IMR-90 (cell line): ENCODE results near the gene PCBP3. TPM values are rescaled to one million over a fixed set of nuclear protein-coding genes. Genes with fewer than 3 reads are reported as not detected.

ENCODE experiments used
- ATAC-seq: fragments of 200-7000 bp; cut with Tn5 transposase; 2 replicates; pipeline ENCODE4 v1.9.1; 2020; ENCODE audit warnings: low read depth, mild to moderate bottlenecking, moderate library complexity
- BruUV-seq: library from RNA; stranded (reverse); fragments of 400-500 nt; replicated peaks from 2 replicates; lab custom pipeline; 2021; lab: Mats Ljungman, UMichigan
- CTCF ChIA-PET: fragments of 300-600 bp; formaldehyde crosslinking; extraction: SDS; loops from one replicate; lab custom pipeline; 2021; ENCODE audit warnings: antibody characterized with exemption; lab: Yijun Ruan, JAX
- POLR2A ChIA-PET: fragments of 300-600 bp; sonication (Branson Sonifier 250); formaldehyde crosslinking; loops from one replicate; lab custom pipeline; 2022; ENCODE audit warnings: antibody characterized with exemption; ENCODE audit not compliant: unreplicated experiment; lab: Charles Lee
- DNase-seq: peaks from one replicate; pipeline ENCODE4 v3.0.0; 2013
- H2AFZ ChIP-seq: replicated peaks from 2 replicates; pipeline ENCODE3; 2013; ENCODE audit warnings: low read length, mild to moderate bottlenecking; ENCODE audit not compliant: poor library complexity
- H2AK5ac ChIP-seq: 2 replicates; pipeline ENCODE4 v1.6.1; 2013; ENCODE audit warnings: low read depth, low read length, inconsistent platforms
- H2AK9ac ChIP-seq: replicated peaks from 2 replicates; pipeline ENCODE3; 2013; ENCODE audit warnings: mild to moderate bottlenecking, low read depth, low read length, moderate library complexity; ENCODE audit not compliant: poor library complexity
- H2BK120ac ChIP-seq: 2 replicates; pipeline ENCODE4 v1.6.1; 2013; ENCODE audit warnings: low read depth, low read length, inconsistent platforms
- H2BK15ac ChIP-seq: 3 replicates; pipeline ENCODE4 v1.6.1; 2013; ENCODE audit warnings: low read depth, low read length, inconsistent platforms
- H2BK20ac ChIP-seq: 2 replicates; pipeline ENCODE4 v1.6.1; 2013; ENCODE audit warnings: low read depth, mild to moderate bottlenecking, inconsistent platforms, low read length, moderate library complexity
- H2BK5ac ChIP-seq: 2 replicates; pipeline ENCODE4 v1.6.1; 2013; ENCODE audit warnings: mild to moderate bottlenecking, low read depth, low read length, inconsistent platforms; ENCODE audit not compliant: poor library complexity, severe bottlenecking
- H3K14ac ChIP-seq: replicated peaks from 2 replicates; pipeline ENCODE4 v1.6.1; 2013; ENCODE audit warnings: low read depth, low read length, inconsistent platforms
- H3K18ac ChIP-seq: 2 replicates; pipeline ENCODE4 v1.6.1; 2013; ENCODE audit warnings: low read depth, low read length, control low read depth
- H3K23ac ChIP-seq: 2 replicates; pipeline ENCODE4 v1.6.1; 2013; ENCODE audit warnings: low read depth, low read length, inconsistent platforms
- H3K27ac ChIP-seq: 2 replicates; pipeline ENCODE4 v1.5.1; 2013; ENCODE audit warnings: mild to moderate bottlenecking, control low read depth, low read length; ENCODE audit not compliant: insufficient read depth
- H3K27me3 ChIP-seq: 2 replicates; pipeline ENCODE4 v1.6.1; 2013; ENCODE audit warnings: low read length; ENCODE audit not compliant: control insufficient read depth, insufficient read depth
- H3K36me3 ChIP-seq: 2 replicates; pipeline ENCODE4 v1.6.1; 2013; ENCODE audit warnings: low read length, mixed read lengths; ENCODE audit not compliant: control insufficient read depth, insufficient read depth
- H3K4ac ChIP-seq: 2 replicates; pipeline ENCODE4 v1.6.1; 2013; ENCODE audit warnings: low read depth, low read length, inconsistent platforms
- H3K4me1 ChIP-seq: 2 replicates; pipeline ENCODE4 v1.6.1; 2013; ENCODE audit warnings: low read length, mixed read lengths; ENCODE audit not compliant: control insufficient read depth, insufficient read depth
- H3K4me2 ChIP-seq: 2 replicates; pipeline ENCODE4 v1.6.1; 2013; ENCODE audit warnings: low read depth, mild to moderate bottlenecking, control low read depth, low read length, moderate library complexity
- H3K4me3 ChIP-seq: 2 replicates; pipeline ENCODE4 v1.5.1; 2013; ENCODE audit warnings: low read depth, mild to moderate bottlenecking, control low read depth, low read length, moderate library complexity; ENCODE audit not compliant: insufficient read depth
- H3K56ac ChIP-seq: 2 replicates; pipeline ENCODE4 v1.6.1; 2013; ENCODE audit warnings: low read length, inconsistent platforms; ENCODE audit not compliant: insufficient read depth; ENCODE audit errors: extremely low read depth
- H3K79me1 ChIP-seq, 2 experiments: 2 replicates each; pipeline ENCODE4 v1.6.1; 2013; ENCODE audit warnings: low read length in 2 of 2, inconsistent platforms in 1 of 2, low read depth in 1 of 2
- H3K9ac ChIP-seq: 2 replicates; pipeline ENCODE4 v1.6.1; 2013; ENCODE audit warnings: low read depth, low read length, control low read depth
- H3K9me1 ChIP-seq: 2 replicates; pipeline ENCODE4 v1.6.1; 2013; ENCODE audit warnings: low read length, inconsistent platforms; ENCODE audit not compliant: insufficient read depth
- H3K9me3 ChIP-seq: 2 replicates; pipeline ENCODE4 v1.6.1; 2013; ENCODE audit warnings: low read length; ENCODE audit not compliant: control insufficient read depth, insufficient read depth
- H4K20me1 ChIP-seq: 2 replicates; pipeline ENCODE4 v1.6.1; 2013; ENCODE audit warnings: low read length, inconsistent platforms; ENCODE audit not compliant: insufficient read depth
- H4K5ac ChIP-seq: 2 replicates; pipeline ENCODE4 v1.6.1; 2013; ENCODE audit warnings: mild to moderate bottlenecking, low read depth, low read length, control low read depth
- H4K8ac ChIP-seq, 2 experiments: 2 replicates each; pipeline ENCODE4 v1.6.1; 2013; ENCODE audit warnings: low read depth in 2 of 2, low read length in 2 of 2, control low read depth in 1 of 2, inconsistent platforms in 1 of 2
- H4K91ac ChIP-seq: 2 replicates; pipeline ENCODE4 v1.6.1; 2013; ENCODE audit warnings: low read depth, low read length, inconsistent platforms; ENCODE audit not compliant: insufficient read depth
- BHLHE40 ChIP-seq: fragments of 150-350 bp; IDR thresholded peaks from 2 replicates; pipeline ENCODE4 v1.6.1; 2016; ENCODE audit warnings: mild to moderate bottlenecking, low read depth, low read length
- CEBPB ChIP-seq: IDR thresholded peaks from 2 replicates; pipeline ENCODE4 v1.6.1; 2012; ENCODE audit warnings: low read depth, low read length, improper control_type of control experiment
- CHD1 ChIP-seq: IDR thresholded peaks from 2 replicates; pipeline ENCODE4 v1.6.1; 2012; ENCODE audit warnings: low read depth, low read length, improper control_type of control experiment
- CTCF ChIP-seq: conservative IDR thresholded peaks from 2 replicates; pipeline ENCODE4 v1.5.1; 2012; ENCODE audit warnings: mild to moderate bottlenecking, low read depth, low read length, improper control_type of control experiment
- ELK1 ChIP-seq: fragments of 150-350 bp; IDR thresholded peaks from 2 replicates; pipeline ENCODE4 v1.6.1; 2016; ENCODE audit warnings: low read depth, mild to moderate bottlenecking, low read length, moderate library complexity, borderline replicate concordance
- FOS ChIP-seq: fragments of 150-350 bp; IDR thresholded peaks from 2 replicates; pipeline ENCODE4 v1.6.1; 2016; ENCODE audit warnings: low read depth, low read length
- MAFK ChIP-seq: IDR thresholded peaks from 2 replicates; pipeline ENCODE4 v1.6.1; 2012; ENCODE audit warnings: low read depth, low read length, improper control_type of control experiment
- MAZ ChIP-seq: IDR thresholded peaks from 2 replicates; pipeline ENCODE4 v1.6.1; 2012; ENCODE audit warnings: low read depth, mild to moderate bottlenecking, low read length, improper control_type of control experiment, moderate library complexity, borderline replicate concordance
- MXI1 ChIP-seq: IDR thresholded peaks from 2 replicates; pipeline ENCODE4 v1.6.1; 2012; ENCODE audit warnings: low read depth, mild to moderate bottlenecking, low read length, moderate library complexity, borderline replicate concordance
- NFE2L2 ChIP-seq: fragments of 150-350 bp; IDR thresholded peaks from 2 replicates; pipeline ENCODE4 v1.6.1; 2016; ENCODE audit warnings: low read depth, mild to moderate bottlenecking, low read length
- POLR2A ChIP-seq: IDR thresholded peaks from 2 replicates; pipeline ENCODE4 v1.6.1; 2012; ENCODE audit warnings: mild to moderate bottlenecking, low read depth, low read length
- RAD21 ChIP-seq: IDR thresholded peaks from 2 replicates; pipeline ENCODE4 v1.6.1; 2012; ENCODE audit warnings: low read length, improper control_type of control experiment
- RFX5 ChIP-seq: IDR thresholded peaks from 2 replicates; pipeline ENCODE4 v1.8.0; 2012; ENCODE audit warnings: low read depth, mild to moderate bottlenecking, low read length, moderate library complexity
- SMC3 ChIP-seq: fragments of 150-350 bp; IDR thresholded peaks from 2 replicates; pipeline ENCODE4 v1.6.1; 2016; ENCODE audit warnings: low read depth, mild to moderate bottlenecking, antibody characterized with exemption, low read length, moderate library complexity
- USF2 ChIP-seq: fragments of 150-350 bp; IDR thresholded peaks from 2 replicates; pipeline ENCODE4 v1.6.1; 2017; ENCODE audit warnings: mild to moderate bottlenecking, antibody characterized with exemption, low read length, low read depth
- WGBS, 2 experiments: methylation state at CpG; one replicate each; pipeline versions ENCODE4 v1.1.5 to v1.1.7; 2013; ENCODE audit warnings: missing lambda C conversion rate in 2 of 2; ENCODE audit not compliant: insufficient read length in 1 of 2; ENCODE audit errors: extremely low coverage in 2 of 2; 5-methylcytosine and 5-hydroxymethylcytosine counted together
- dilution Hi-C: fragments of 300-500 bp; cut with HindIII; formaldehyde crosslinking; loops from one replicate; pipeline ENCODE4 v1.14.3; 2018; ENCODE audit warnings: low sequenced_read_pairs; ENCODE audit not compliant: unreplicated experiment
- in situ Hi-C: fragments of 300-500 bp; cut with MboI; formaldehyde crosslinking; loops from 3 replicates; pipeline ENCODE4 v1.14.3; 2019; ENCODE audit warnings: low sequenced_read_pairs, inconsistent platforms, mixed read lengths
- intact Hi-C: fragments of 100-400 bp; cut with micrococcal nuclease; formaldehyde crosslinking; loops from 2 replicates; pipeline ENCODE4 v1.10.0; 2022
- polyA plus RNA-seq, 3 experiments: library from polyadenylated mRNA; depleted of rRNA; stranded (reverse); fragments of >200 nt; gene quantifications; 2 replicates each; pipeline ENCODE4 v1.2.3, GENCODE V29; 2012; ENCODE audit warnings: low replicate concordance in 1 of 3
- total RNA-seq: library from RNA; depleted of rRNA; stranded (reverse); fragments of >200 nt; gene quantifications from 2 replicates; pipeline ENCODE4 v1.2.3, GENCODE V29; 2012

The PCBP3 gene
- total and polyA plus RNA-seq, 2 of the 4 experiments (the other 2 are of a cell fraction): 2.9 to 3.9 TPM

GRCh38 chr21:45983981-45984551, 340.5 kb downstream of the PCBP3 start:
- dilution Hi-C loops: no loop called here
- ATAC-seq: no peak

More at GRCh38 chr21:45983981-45984551, 340.5 kb downstream of the PCBP3 start:
- H2BK120ac ChIP-seq: no peak overlapping the region
- ChIA-PET CTCF (no interaction called here), POLR2A (interaction anchor here (1.2 kb wide), 1 partner anchor 73 kb away, joined by 3 read pairs; no protein-coding TSS in a partner anchor)
- BruUV-seq: no TSS peak
- peaks cover 11 to 69% of the 10 kb centered on the region in 2 experiments; a peak in 3 of 4 replicates for H3K79me1 ChIP-seq
- H4K8ac ChIP-seq: peak overlapping the region in 1 of 2 experiments; percentile 25; a peak in 2 of 4 replicates
- H2BK15ac ChIP-seq: no peak overlapping the region
- no peak overlapping the region for H4K5ac ChIP-seq
- TF ChIP-seq ELK1 (no peak), BHLHE40 (no peak), RAD21 (no peak), RFX5 (no peak), MXI1 (no peak), CTCF (no peak), CEBPB (no peak), MAFK (no peak), MAZ (no peak), FOS (no peak), NFE2L2 (no peak), SMC3 (no peak), POLR2A (no peak), CHD1 (no peak), USF2 (no peak)
- peak overlapping the region; percentile 56 for H2AFZ ChIP-seq
- intact Hi-C loops: no loop called here
- H3K56ac ChIP-seq: 0 out of 2 replicates have a peak overlapping the region, but pooled peaks have one; percentile 1
- no peaks in the 10 kb centered on the region for H3K9me3 ChIP-seq
- H3K36me3 ChIP-seq: peaks cover 57% of the 10 kb centered on the region
- no peak overlapping the region; the same call in 1 of the 2 replicates for H4K91ac ChIP-seq
- H3K4ac ChIP-seq: peak overlapping the region; percentile 72
- H3K18ac ChIP-seq: no peak overlapping the region; the same call in 1 of the 2 replicates
- peaks cover 24% of the 10 kb centered on the region for H3K4me1 ChIP-seq
- peak overlapping the region; percentile 65 for H2BK5ac ChIP-seq
- peak overlapping the region; percentile 30 for H3K27ac ChIP-seq
- H3K27me3 ChIP-seq: no peaks in the 10 kb centered on the region
- peaks cover 9% of the 10 kb centered on the region for H3K9me1 ChIP-seq
- peak overlapping the region; percentile 68 for H3K9ac ChIP-seq
- peak overlapping the region; percentile 95 for H3K4me3 ChIP-seq
- 96% methylated on average over 34 of the region's 38 CpGs; no CpG with 5 or more reads in 1 of the 2 experiments for WGBS, 2 experiments
- peak overlapping the region; percentile 95 for H3K14ac ChIP-seq
- H3K4me2 ChIP-seq: peak overlapping the region; percentile 91
- peak overlapping the region; percentile 89 for H3K23ac ChIP-seq
- peak overlapping the region; percentile 15 for H2AK5ac ChIP-seq
- peak overlapping the region; percentile 74 for H2AK9ac ChIP-seq
- in situ Hi-C loops: no loop called here
- DNase-seq: no peak
- H4K20me1 ChIP-seq: peaks cover 68% of the 10 kb centered on the region
- no peak overlapping the region for H2BK20ac ChIP-seq
